A549 treated with ZK216348 at 1 μM for 4 hours (cell line): ENCODE results near the gene REG1B. TPM values are rescaled to one million over a fixed set of nuclear protein-coding genes. Genes with fewer than 3 reads are reported as not detected.

ENCODE experiments used
- total RNA-seq: library from RNA; stranded (reverse); fragments of 200-300 nt; extraction: Qiagen RNA extraction; gene quantifications from 5 replicates; pipeline ENCODE4 v1.2.3, GENCODE V29; 2022; ENCODE audit warnings: low read depth

The REG1B gene, protein sequence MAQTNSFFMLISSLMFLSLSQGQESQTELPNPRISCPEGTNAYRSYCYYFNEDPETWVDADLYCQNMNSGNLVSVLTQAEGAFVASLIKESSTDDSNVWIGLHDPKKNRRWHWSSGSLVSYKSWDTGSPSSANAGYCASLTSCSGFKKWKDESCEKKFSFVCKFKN
- total RNA-seq: not detected in 5 replicates

DNA sequence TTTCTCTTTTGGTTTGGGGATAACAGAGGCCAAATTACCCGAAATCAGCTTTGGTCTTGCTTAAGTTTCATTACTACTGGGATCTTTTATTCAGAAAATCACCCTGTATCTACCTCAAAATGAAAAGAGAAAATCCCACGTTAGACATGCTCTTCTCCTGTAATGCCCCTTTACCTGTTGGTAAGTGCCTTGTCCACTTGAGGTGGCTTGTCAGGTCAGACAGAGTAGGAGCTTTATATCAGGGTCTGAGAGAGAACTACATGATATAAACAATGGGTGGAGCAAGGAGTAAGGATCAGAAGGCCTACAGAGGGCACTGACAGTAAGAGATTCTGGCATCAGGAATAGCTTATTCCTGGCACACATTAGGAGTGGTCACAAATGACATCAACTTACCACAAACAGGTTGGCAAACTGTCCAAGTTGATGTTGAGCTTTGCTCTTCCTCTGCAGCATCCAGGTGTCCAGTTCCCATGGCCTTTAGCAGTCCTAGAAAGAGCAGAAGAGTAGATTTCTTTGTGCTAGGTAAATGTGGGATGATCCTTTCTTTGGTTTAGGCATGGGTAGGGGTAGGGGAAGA is at the start of gene REG1B:
TSS of gene REG1B (minus strand) at position 209 of the 580 bp plus-strand sequence. CDS start 381 bp downstream, outside the sequence.

DNA sequence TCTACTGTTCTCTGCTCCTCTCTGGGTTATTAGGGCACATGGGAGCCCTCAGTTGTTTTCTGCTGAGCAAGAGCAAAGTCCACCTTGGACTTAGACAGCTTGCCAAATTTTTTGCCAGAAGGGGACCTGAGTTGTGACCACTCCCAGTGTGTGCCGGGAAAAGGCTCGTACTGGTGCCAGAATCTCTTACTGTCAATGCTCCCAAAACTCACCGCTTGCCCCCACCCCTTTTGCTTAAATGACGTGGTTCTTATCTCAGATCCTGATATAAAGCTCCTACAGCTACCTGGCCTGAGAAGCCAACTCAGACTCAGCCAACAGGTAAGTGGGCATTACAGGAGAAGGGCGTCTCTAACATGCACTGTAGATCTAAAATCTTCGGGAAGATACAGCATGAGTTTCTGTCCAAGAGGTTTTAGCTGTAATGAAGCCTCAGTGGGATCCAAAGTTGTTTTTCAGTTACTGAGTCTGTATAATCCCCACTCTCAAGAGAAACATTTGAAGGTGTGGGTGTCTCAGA is 32.5 kb upstream of the REG1B start, which contains the start of gene REG1A:
TSS of gene REG1A (plus strand) at position 295 of the 520 bp plus-strand sequence. CDS start 374 bp downstream, outside the sequence.

Other genes with a start within 250 kb of the REG1B start
- not detected in 5 replicates for gene REG3G, start 62.3 kb downstream of the REG1B start, total RNA-seq
- gene REG1A, start 32.5 kb upstream of the REG1B start, total RNA-seq: not detected in 5 replicates
- not detected in 5 replicates for gene REG3A, start 71.8 kb upstream of the REG1B start, total RNA-seq